Spleen (tissue), 11 donors: ENCODE data around the gene KDR. TPM values are rescaled to one million over a fixed set of nuclear protein-coding genes. Genes with fewer than 3 reads are reported as not detected.

Source experiments
- DNase-seq: peaks from one replicate; pipeline ENCODE4 v3.0.0-alpha.2; 2020
- H3K27ac ChIP-seq, 8 donors: fragments of 200-600 bp; sonication (generic) in 7 of 8; 1 replicate in 4 of 8; 2 replicates in 4 of 8; pipeline versions ENCODE4 v1.5.0 to v1.8.0; 2016 to 2021; ENCODE audit warnings: inconsistent platforms in 4 of 8, mild to moderate bottlenecking in 4 of 8, moderate library complexity in 1 of 8
- H3K27me3 ChIP-seq, 7 donors: fragments of 200-600 bp; sonication (generic) in 6 of 7; replicated peaks in 1 of 7; 1 replicate in 4 of 7; 2 replicates in 3 of 7; pipeline versions ENCODE4 v1.5.0 to v1.8.0; 2016 to 2021; ENCODE audit warnings: inconsistent platforms in 3 of 7, mild to moderate bottlenecking in 1 of 7
- H3K36me3 ChIP-seq, 6 donors: fragments of 200-600 bp; sonication (generic) in 5 of 6; 1 replicate in 4 of 6; 2 replicates in 2 of 6; pipeline versions ENCODE4 v1.5.0 to v1.8.0; 2016 to 2021; ENCODE audit warnings: inconsistent platforms in 2 of 6
- H3K4me1 ChIP-seq, 6 donors: fragments of 200-600 bp; sonication (generic) in 5 of 6; 1 replicate in 3 of 6; 2 replicates in 3 of 6; pipeline versions ENCODE4 v1.5.0 to v1.8.0; 2016 to 2021; ENCODE audit warnings: inconsistent platforms in 3 of 6
- H3K4me3 ChIP-seq, 8 donors: fragments of 200-600 bp; sonication (generic) in 7 of 8; 1 replicate in 4 of 8; 2 replicates in 4 of 8; pipeline versions ENCODE4 v1.5.0 to v1.8.0; 2016 to 2021; ENCODE audit warnings: inconsistent platforms in 4 of 8, mild to moderate bottlenecking in 4 of 8, moderate library complexity in 2 of 8
- H3K9me3 ChIP-seq, 8 donors: fragments of 200-600 bp; sonication (generic) in 7 of 8; 1 replicate in 4 of 8; 2 replicates in 4 of 8; pipeline versions ENCODE4 v1.5.0 to v1.8.0; 2016 to 2021; ENCODE audit warnings: inconsistent platforms in 4 of 8
- POLR2A ChIP-seq, 3 donors: fragments of 450-650 bp; IDR thresholded peaks; one replicate each; pipeline ENCODE4 v1.5.1; 2017; ENCODE audit warnings: antibody characterized with exemption in 3 of 3, mild to moderate bottlenecking in 1 of 3
- POLR2AphosphoS5 ChIP-seq, 3 donors: sonication (generic); formaldehyde crosslinking; IDR thresholded peaks; one replicate each; pipeline ENCODE4 v1.5.1; 2017; ENCODE audit warnings: antibody characterized with exemption in 3 of 3
- WGBS, 5 donors: extraction: QIAGEN DNeasy Blood & Tissue Kit in 3 of 5; methylation state at CpG; one replicate each; pipeline versions ENCODE4 v1.1.5 to v1.1.7; 2013 to 2018; 5-methylcytosine and 5-hydroxymethylcytosine counted together
- intact Hi-C: fragments of 100-400 bp; cut with DNase I; formaldehyde crosslinking; loops from one replicate; pipeline ENCODE4 v1.15.0; 2023; ENCODE audit warnings: low total_unique reads
- polyA plus RNA-seq, 3 donors: library from polyadenylated mRNA; stranded (reverse); fragments of 200-250 nt; gene quantifications; one replicate each; pipeline ENCODE4 v1.2.1, GENCODE V29; 2013
- total RNA-seq, 7 donors: library from RNA; depleted of rRNA in 3 of 7; stranded (reverse); fragments of >200 nt in 3 of 7; fragmentation: NEBNext Ultra II Directional in 4 of 7; extraction: Animal tissue kit (Norgen Biotek cat#: 25700) in 4 of 7; gene quantifications; one replicate each; pipeline versions ENCODE4 v1.1.0 to v1.2.1, GENCODE V29; 2016 to 2021
- TF ChIP-seq, protein P1 (sequence below), 11 experiments: fragments of 200-600 bp in 7 of 11; fragments of 450-650 bp in 4 of 11; sonication (generic) in 4 of 11; IDR thresholded peaks in 8 of 11; conservative IDR thresholded peaks in 3 of 11; 1 replicate in 7 of 11; 2 replicates in 4 of 11; pipeline versions ENCODE4 v1.4.0 to v1.8.0; 2016 to 2021; ENCODE audit warnings: antibody characterized with exemption in 11 of 11, inconsistent platforms in 4 of 11, mild to moderate bottlenecking in 1 of 11
- donor health status: healthy with polysubstance abuse.
- donor health status: DM: no; HTN: no; CAD: no; lungs with moderate emphysema.
- donor health status: DM: no; HTN: no; CAD: no.
- donor health status: Bipolar disorder and iron deficiency.
- donor health status: healthy.
- donor health status: DM: no; HTN: no; CAD: no.
- donor health status: DM: yes; HTN: yes; CAD: no.

KDR gene
- total and polyA plus RNA-seq, 10 donors: 1.2 to 25.0 (median 19.0) TPM

- intact Hi-C loops: no loop called here
- no peak overlapping the region for H3K27ac ChIP-seq
- TF ChIP-seq POLR2A (IDR thresholded peaks at IDR 0.05) (no peak), POLR2AphosphoS5 (IDR thresholded peaks at IDR 0.05) (no peak)
- TF ChIP-seq, protein P1, sequence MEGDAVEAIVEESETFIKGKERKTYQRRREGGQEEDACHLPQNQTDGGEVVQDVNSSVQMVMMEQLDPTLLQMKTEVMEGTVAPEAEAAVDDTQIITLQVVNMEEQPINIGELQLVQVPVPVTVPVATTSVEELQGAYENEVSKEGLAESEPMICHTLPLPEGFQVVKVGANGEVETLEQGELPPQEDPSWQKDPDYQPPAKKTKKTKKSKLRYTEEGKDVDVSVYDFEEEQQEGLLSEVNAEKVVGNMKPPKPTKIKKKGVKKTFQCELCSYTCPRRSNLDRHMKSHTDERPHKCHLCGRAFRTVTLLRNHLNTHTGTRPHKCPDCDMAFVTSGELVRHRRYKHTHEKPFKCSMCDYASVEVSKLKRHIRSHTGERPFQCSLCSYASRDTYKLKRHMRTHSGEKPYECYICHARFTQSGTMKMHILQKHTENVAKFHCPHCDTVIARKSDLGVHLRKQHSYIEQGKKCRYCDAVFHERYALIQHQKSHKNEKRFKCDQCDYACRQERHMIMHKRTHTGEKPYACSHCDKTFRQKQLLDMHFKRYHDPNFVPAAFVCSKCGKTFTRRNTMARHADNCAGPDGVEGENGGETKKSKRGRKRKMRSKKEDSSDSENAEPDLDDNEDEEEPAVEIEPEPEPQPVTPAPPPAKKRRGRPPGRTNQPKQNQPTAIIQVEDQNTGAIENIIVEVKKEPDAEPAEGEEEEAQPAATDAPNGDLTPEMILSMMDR (IDR thresholded peaks at IDR 0.05 in 8 of 11, conservative IDR thresholded peaks at IDR 0.05 in 3 of 11): no peak
- H3K4me1 ChIP-seq: no peaks in the 10 kb centered on the region
- no peaks in the 10 kb centered on the region for H3K9me3 ChIP-seq
- H3K36me3 ChIP-seq: no peaks in the 10 kb centered on the region
- no peak overlapping the region for H3K4me3 ChIP-seq
- 67 to 74% (median 71%) methylated on average over 3 of the region's 3 CpGs for WGBS, 5 donors
- peaks cover 0 to 4% (median 0%) of the 10 kb centered on the region in 7 donors for H3K27me3 ChIP-seq
- no peak for DNase-seq
Measured at GRCh38 chr4:55107054-55107453, 18.3 kb downstream of the KDR start.

- H3K4me1 ChIP-seq: no peaks in the 10 kb centered on the region
- no peaks in the 10 kb centered on the region for H3K36me3 ChIP-seq
- intact Hi-C loops: no loop called here
- H3K9me3 ChIP-seq: no peaks in the 10 kb centered on the region
- no peak for DNase-seq
- no peak overlapping the region for H3K4me3 ChIP-seq
- H3K27me3 ChIP-seq: peaks cover 0 to 4% (median 0%) of the 10 kb centered on the region in 7 donors
- H3K27ac ChIP-seq: no peak overlapping the region
- WGBS, 5 donors: 92 to 98% (median 95%) methylated on average over 3 of the region's 3 CpGs
- no peak for TF ChIP-seq POLR2A (IDR thresholded peaks at IDR 0.05)
- TF ChIP-seq POLR2AphosphoS5 (IDR thresholded peaks at IDR 0.05): no peak
- TF ChIP-seq, protein P1 (IDR thresholded peaks at IDR 0.05 in 8 of 11, conservative IDR thresholded peaks at IDR 0.05 in 3 of 11): no peak
Measured at GRCh38 chr4:55103224-55103623, 22.2 kb downstream of the KDR start.

GRCh38 chr4:55099816-55100215 is 25.6 kb downstream of the KDR start:
- intact Hi-C loops: no loop called here
- TF ChIP-seq, protein P1 (IDR thresholded peaks at IDR 0.05 in 8 of 11, conservative IDR thresholded peaks at IDR 0.05 in 3 of 11): no peak
- H3K27ac ChIP-seq: no peak overlapping the region
- no peaks in the 10 kb centered on the region for H3K36me3 ChIP-seq
- H3K27me3 ChIP-seq: peaks cover 0 to 8% (median 0%) of the 10 kb centered on the region in 7 donors
- H3K4me1 ChIP-seq: no peaks in the 10 kb centered on the region
- H3K4me3 ChIP-seq: no peak overlapping the region
- H3K9me3 ChIP-seq: no peaks in the 10 kb centered on the region
- no peak for DNase-seq
- WGBS, 5 donors: 88 to 97% (median 92%) methylated on average over 4 of the region's 4 CpGs

- intact Hi-C loops: no loop called here
- no peak for DNase-seq
- no peak overlapping the region for H3K4me3 ChIP-seq
- H3K36me3 ChIP-seq: no peaks in the 10 kb centered on the region
- H3K9me3 ChIP-seq: no peaks in the 10 kb centered on the region
- H3K4me1 ChIP-seq: no peaks in the 10 kb centered on the region
- H3K27me3 ChIP-seq: peaks cover 0 to 19% (median 0%) of the 10 kb centered on the region in 7 donors
- WGBS, 5 donors: 87 to 95% (median 92%) methylated on average over 10 of the region's 10 CpGs
- H3K27ac ChIP-seq: no peak overlapping the region
- TF ChIP-seq POLR2A (IDR thresholded peaks at IDR 0.05): no peak
- TF ChIP-seq, protein P1 (IDR thresholded peaks at IDR 0.05 in 8 of 11, conservative IDR thresholded peaks at IDR 0.05 in 3 of 11): no peak
- TF ChIP-seq POLR2AphosphoS5 (IDR thresholded peaks at IDR 0.05): no peak
Measured at GRCh38 chr4:55098456-55099204, 26.8 kb downstream of the KDR start.
